HG03558 (cell line): ENCODE measurements around the gene SKAP2.

Source experiments
- ATAC-seq: cut with Tn5 transposase; IDR thresholded peaks from one replicate; pipeline ENCODE4 v1.9.1; 2021; ENCODE audit warnings: moderate number of reproducible peaks; ENCODE audit not compliant: unreplicated experiment; ENCODE audit errors: extremely low read depth

SKAP2 gene

DNA sequence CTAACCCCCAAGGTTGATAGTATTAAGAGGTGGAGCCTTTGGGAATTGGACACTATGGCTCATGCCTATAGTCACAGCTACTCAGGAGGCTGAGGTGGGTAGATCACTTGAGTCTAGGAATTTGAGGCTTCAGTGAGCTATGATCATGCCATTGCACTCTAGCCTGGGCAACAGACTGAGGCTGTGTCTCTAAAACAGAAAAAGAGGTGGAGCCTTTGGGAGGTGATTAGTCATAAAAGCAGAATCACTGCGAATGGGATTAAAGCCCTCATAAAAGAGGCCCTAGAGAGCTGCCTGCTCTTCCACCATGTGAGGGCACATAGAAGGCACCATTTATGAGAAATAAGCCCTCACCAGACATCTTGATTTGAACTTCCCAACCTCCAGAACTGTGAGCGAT, 81.9 kb downstream of the SKAP2 start:
- ATAC-seq, result no peak

DNA sequence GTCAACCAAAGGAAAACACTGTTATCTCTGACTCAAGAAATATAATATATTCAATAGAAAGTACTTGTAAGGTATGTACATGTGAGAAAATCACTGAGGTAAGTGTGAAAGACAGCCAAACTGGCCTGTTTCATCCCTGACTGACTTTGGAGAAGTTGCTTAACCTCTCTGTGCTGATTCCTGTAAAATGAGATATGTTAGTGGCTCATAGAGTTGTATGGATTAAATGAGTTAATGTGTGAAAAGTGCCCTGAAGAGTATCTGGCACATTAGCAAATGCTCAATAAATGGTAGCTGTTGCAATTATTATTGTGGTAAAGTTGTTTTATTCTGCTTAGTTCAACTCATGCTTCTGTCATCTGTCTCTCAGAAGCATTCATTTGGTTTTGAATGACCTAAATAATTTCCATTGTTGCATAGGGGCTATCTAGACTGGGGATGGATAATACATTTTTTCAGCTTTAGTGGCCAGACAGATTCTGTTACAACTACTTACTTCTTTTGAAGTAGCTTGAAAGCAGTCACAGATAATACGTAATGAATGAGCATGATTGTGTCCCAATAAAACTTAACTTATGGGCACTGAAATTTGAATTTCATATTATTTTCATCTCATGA, 84.3 kb downstream of the SKAP2 start:
- ATAC-seq, result no peak

DNA sequence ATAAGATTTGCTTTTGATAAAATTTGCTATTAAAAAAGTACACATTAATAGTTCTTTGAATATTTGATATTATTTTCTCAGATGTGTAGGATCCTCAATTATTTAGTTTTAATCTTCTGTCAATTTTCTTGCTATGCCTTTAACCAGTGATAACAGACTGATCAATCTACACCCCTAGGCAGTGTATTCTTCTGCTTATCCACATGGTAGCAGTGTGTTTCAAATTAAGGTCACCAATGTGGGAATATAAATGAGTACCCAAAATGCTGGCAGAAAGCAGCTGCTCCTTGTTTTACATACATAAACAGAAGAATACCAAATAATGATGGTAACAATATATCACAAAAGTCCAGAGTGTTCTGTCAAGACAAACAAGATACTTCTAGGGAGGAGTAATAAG, 87.0 kb downstream of the SKAP2 start:
- no peak for ATAC-seq

DNA sequence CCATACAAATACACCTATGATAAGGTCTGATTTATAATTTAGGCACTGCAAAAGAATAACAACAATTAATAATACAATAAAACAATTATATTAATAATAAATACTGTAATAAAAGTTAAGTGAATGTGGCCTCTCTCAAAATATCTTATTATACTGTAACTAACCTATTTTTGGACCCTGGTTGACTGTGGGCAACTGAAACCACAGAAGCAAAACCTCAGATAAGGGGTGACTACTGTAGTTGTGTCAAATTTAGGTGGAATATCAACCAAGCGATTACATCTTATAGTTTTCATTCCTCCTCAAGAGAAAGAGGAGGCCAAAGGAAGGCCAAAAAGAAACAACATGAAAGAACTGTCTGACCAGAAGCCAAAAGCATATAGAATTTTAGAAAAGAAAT, 103.9 kb downstream of the SKAP2 start:
- ATAC-seq, result no peak

DNA sequence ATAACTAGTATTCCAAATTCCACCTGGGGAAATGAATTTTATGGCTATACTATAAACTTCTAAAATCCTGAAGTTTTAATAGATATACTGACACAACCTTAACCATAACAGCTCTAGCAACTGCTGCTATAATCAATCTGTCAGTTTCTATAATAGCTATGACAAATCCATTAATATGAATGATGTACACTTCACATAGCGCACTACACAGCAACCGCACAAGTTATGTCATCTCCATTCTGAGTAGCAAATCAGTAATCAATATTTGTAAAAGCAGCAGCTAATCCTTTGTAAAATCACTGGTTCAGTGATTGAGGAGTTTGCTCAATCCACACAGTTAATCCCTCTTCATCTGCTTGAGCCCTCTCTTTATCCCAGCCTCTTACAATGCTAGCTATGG, 105.3 kb downstream of the SKAP2 start:
- ATAC-seq, result no peak

DNA sequence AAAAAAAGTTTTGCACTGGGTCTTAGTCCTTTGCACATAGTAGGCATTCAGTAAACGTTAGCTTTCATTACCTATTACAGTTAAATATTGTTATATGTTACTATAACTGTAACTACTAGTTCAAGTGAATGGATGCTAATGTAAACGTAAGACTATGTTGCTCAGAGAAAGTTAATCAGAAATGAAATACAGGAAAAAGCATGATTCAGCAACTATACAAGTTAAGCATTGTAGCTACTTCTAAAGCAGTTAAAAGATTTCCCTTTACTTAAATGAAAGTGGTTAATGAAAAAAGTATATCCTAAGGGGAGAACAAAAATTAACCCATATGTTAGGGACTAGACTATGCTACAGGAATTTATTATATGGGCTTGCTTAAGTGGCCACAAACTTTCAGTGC, 121.2 kb downstream of the SKAP2 start:
- no peak for ATAC-seq

DNA sequence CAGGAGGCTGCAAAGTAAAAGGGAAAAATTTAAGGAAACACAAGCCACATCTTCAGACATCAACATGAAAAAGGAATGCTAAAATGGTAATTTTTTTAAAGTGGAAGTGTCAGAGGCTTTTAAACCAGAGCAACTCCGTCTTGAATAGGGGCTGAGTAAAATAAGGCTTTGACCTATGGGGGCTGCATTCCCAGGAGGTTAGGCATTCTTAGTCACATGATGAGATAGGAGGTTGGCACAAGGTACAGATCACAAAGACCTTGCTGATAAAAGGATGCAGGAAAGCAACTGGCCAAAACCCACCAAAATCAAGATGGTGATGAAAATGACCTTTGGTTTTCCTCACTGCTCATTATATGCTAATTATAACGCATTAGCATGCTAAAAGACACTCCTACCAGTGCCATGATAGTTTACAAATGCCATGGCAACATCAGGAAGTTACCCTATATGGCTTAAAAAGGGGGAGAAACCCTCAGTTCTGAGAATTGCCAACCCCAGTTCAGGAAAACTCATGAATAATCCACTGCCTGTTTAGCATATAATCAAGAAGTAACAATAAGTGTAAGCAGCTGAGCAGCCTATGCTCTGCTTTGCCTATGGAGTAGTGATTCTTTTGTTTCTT, 128.3 kb downstream of the SKAP2 start:
- no peak for ATAC-seq

DNA sequence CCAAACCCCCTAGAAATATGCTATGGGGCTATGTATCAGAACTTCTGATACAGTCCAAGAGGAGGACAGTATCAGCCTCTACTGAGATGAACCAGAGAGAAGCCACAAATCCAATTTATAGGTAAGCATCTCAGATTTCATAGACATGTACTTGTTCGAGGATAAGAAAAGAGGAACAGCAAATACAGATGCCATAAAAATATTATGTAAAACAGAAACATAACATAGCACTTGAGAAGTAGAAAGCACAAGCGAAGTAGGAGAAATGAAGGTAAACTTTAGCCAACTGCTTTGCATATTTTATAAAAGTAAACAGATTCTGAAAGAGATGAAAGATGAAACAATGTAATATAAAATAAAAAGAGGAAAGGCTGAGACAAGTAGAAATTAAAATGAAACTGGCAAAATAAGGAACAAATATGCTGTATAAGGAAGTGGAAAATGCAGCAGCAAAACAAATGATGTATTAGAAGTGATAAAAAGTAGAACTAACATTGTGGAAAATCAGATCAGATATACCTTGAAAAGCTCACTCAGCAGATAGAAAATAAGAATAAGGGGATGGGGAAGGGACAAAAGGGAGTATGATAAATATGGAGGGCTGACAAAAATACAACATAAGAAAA, 135.1 kb downstream of the SKAP2 start:
- no peak for ATAC-seq

DNA sequence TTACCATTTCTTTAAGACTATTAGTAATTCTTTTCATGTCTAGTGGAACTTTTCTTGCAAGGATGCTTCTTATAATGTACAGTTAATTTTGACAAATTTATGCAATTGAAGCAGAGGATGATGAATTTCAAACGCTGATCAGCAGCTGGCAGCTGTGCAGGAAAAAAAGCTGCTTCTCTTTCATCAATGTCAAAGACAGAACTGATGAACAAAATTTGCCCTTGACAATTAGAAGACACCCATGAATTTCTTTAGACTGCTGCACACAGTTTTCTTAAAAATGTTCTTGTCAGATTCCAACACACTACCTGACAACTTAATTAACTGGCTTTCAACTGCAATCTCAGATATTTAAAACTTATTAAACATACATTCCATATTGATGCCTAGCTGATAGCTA, 138.3 kb downstream of the SKAP2 start:
- ATAC-seq, result no peak

DNA sequence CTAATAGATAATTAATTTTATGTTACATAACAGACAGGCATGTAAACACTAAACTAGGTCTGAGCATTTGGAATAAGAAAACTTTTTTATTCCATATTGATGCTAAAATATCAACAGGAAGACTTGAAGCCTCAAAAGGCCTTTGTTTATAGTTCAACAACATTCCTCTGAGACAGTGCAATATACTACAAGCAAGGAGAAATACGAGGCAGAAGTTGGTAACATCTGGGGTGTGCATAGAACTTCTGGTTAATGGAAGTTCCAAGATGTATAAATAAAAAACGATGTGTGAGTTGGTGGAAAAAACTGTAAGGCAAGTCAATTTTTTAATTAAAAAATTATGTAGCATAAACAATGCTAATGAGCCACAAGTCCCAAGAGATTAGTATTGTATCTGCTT, 139.6 kb downstream of the SKAP2 start:
- ATAC-seq, result no peak

DNA sequence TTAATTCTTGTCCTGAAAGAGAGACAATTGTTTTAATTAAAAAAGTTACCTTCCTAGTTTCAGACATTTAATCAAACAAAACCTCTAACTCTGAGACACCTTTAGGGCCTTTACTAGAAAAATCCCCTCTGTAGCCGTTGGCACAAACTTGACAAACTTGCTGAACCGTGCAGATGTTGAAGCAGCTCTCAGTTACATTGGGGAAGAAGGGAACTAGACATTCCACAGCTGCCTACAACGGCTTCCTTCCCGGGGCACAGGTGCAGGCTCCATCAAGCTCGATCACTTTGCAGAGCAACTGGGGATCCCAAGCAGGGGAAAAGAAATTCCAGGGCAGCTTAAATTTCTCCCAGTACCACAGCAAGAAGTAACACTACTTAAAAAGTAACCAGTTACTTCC, 141.3 kb downstream of the SKAP2 start:
- ATAC-seq, result no peak

DNA sequence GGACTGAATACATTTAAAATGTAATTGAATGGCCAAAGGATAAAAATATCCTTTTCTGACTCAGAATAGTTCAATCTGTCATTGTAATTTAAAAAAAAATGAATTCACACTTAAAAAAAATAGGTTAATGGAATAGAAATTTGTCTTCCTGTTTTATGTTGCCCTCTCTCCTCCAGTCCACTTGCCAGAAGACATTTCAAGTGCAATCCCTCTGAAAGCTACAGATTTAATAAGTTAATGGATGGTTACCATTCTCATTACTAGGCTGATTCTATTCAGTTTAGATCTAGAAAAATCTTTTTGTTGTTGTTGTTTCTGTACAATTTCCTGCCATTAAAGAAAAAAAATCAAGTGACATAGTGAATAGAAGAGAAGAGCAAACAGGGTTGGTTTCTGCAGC, 142.9 kb downstream of the SKAP2 start:
- no peak for ATAC-seq

DNA sequence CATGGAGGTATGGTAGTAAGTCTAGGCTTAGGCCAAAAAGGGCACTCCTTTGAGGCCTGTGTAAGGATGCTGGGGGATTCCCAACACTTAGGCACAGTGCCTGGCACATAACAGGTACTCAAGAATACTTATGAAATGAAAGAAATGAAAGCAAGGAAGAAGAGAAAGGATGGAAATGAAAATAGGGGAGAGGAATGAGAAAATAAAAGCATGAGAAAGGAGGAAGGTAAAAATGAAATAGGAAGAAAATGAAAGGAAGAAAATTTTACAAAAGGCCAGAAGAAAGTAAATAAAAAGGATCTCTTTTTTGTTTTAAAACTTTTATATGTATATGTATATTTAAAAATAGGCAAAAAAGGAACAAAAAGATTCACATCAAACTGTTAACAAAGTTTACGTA, 146.3 kb downstream of the SKAP2 start:
- ATAC-seq, result no peak

DNA sequence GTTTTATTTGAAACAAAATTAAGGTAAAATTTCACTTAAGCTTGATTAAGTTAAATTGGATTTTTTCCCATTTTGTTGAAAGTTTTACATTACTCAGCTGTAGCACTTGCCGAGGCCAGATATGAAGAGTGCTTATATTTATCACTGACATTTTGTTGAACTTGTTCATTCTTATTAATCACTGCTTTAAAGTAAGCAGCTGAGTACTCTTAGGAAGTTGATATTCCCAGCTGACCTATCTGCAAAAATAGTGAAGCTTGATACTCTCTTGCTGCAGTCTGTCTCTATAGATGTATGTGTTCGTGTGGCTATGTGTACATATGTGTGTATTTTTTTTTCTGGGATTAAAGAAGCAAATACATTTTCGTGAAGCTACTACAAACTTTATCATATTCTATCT, 150.0 kb downstream of the SKAP2 start:
- no peak for ATAC-seq

DNA sequence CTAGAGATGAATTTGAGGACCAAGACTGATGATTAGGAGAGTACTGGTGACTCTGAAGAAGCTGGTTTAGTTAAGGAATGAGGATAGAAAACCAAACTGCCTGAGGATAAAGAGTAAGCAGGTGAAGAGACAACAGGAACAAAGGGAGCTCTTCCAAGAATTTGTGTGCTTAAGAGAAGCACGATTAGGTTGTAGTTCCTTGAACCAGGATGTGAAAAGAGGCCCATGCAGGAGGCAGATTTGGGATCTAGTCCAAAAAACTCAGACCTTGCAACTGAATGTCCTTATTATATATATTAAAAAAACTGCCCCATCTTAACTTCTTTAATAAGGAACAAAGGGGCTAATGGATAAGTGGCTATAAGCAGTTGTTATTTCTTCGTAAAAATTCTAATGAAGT, 150.4 kb downstream of the SKAP2 start:
- ATAC-seq, result no peak

DNA sequence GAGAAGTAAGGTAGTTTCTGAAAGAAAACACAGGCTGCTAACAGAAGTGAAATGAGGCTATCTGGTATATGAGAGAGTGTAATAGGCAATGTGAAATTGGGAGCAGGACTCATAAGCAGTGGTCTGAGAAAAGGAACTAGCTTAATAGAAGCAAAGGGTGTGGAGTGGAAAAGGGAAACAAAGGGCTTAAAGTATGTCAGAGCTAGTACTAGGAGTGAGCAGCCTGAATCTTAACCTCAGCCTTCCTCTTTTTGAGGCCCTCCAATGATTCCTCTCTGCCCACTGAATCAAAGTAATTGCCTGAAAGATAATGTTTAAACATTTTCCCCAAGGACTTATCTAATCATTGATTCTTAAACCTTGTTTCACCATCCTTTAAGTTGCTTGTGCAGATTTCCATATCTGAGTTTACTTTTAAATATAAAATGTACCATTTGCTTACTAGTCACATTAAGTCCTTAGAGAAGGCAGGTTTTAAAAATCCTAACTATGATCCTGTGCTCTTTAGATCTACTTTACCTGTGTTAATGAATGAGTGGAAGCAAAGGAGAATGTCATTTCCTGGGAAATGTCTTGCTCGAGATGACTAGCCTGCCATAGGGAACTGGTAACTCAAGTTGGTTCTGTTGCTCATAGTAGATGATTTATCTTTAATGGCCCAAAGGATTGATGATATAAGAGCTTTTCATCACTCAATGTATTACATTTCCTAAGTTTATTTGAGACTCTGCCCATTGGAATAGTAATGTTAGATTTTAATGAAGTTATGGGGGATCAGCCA, 155.0 kb downstream of the SKAP2 start:
- no peak for ATAC-seq

DNA sequence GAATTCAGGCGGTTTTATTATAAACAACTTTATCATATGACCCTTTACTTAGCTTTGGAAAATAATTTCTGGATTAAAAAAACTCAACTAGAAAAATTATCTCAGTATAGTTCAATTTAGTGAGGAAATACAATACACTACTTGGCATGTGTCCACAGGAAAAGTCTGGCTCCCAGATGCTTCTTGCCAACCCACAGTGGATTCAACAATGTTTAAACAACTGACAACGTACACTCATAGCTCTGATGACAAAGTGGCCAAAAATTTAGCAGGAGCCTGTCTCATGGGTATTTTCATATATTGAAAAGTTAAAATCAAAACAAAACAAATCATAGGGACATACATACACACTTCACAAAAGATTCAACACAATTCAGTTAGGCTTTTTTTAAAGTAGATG, 158.8 kb downstream of the SKAP2 start:
- ATAC-seq, result no peak

DNA sequence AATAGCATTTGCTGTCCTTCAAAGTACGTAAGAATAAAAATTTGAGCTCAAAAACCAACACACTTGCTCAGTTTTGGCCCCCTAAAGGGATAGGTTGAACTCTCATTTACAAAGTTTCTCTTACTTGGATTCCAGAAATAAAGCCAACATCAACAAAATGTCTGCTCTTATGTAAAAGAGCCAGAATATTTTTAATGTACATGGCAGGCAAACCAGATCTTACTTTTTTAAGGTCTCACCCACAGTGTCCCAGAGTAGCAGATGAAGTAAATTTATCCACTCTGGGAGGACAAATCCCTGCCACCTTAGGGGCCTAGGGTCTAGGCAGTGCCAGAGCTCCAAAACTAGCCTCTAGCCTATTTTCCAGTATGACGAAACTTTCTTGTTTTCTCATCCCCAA, 159.6 kb downstream of the SKAP2 start:
- no peak for ATAC-seq

DNA sequence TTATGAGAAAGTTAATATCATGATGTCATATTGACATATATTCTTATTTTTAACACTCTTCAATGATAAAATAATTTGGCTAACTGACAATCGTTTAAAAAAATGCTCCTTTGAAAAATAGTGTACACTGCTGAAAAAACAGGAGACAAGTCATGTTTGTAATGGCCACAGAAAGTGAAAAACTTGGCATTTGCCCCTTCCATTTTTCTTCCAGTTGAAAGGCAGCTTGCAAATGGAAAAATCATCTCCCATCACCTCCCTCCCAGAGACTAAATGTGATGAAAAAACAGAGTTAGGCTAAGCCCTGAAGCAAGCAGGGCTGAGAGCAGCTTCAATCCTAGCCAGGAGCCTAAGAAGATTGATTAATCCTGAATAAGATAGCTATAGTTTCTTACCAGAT, 160.4 kb downstream of the SKAP2 start:
- ATAC-seq, result no peak

DNA sequence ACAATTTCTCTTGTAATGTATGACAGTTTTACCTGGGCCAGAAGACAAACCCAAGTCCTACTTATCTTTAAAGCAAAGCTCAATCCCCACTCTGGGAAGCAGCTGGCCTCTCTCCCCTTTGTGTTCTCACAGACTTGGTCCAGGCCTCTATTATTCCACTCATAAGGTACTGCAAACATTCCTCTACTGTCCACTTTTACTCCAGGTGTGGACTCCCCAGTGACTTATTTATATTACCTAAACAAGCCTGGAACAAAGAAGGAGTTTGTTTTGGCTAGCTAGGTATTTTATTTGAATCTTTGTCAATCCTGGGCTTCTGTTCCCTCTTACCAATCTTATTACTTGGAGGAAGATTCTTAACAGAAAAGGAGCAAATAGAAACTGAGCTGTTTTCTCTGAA, 163.5 kb downstream of the SKAP2 start:
- no peak for ATAC-seq

DNA sequence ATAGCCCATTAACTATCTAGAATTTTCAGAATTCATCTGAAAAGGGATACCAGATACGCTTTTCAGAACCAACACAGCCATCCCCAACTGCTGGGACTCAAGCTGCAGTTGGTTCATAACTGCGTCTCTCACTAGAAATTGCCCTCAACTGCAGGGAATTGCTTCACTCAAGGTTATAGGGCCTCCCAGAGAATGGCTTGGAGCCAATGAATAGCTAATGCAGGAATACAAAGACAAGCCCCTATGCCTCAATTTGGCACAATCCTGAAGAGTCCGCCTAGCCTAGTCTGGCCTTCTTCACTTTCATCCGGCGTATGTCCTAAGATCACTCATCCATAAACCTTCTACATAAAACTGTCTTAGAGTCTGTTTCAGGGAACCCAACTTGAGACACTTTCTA, 164.0 kb downstream of the SKAP2 start:
- no peak for ATAC-seq
